NCI-H1694 (cell line): ENCODE data around the gene MTF2.

ENCODE experiments used
- DNase-seq: peaks from one replicate; lab custom pipeline; 2025; lab: John Stamatoyannopoulos, UW

The MTF2 gene

DNA sequence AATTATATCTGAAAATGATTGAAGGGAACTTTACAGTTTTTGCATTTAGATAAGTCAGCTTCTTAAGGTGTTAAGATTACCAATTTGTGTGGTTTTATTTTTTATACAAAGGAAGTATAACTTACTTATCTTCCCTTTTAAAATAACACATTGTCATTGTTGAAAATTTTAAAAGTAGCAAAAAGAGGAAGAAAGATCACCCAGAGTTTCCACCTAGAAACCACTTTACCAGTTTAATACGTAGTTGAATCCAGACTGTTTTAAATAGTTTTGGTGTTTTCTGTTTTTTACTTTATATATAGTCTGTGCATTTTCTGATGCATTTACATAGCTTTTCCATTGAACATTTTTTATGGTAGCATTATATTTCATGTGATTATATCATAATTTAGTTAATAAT, 107.6 kb downstream of the MTF2 start:
- DNase-seq, result no peak
